Esophagus muscularis mucosa (tissue), 4 donors: ENCODE measurements around the gene RPS28. TPM values are rescaled to one million over a fixed set of nuclear protein-coding genes. Genes with fewer than 3 reads are reported as not detected.
A peak's percentile ranks its signal among the peaks of the same experiment; 100 is the strongest.

Experiments used
- DNase-seq: peaks from one replicate; pipeline ENCODE4 v3.0.0-alpha.2; 2017; ENCODE audit errors: extremely low spot score
- H3K27ac ChIP-seq, 4 donors: fragments of 200-600 bp; sonication (generic); replicated peaks in 1 of 4; 1 replicate in 3 of 4; 2 replicates in 1 of 4; pipeline ENCODE4 v1.5.1; 2016 to 2019; ENCODE audit warnings: mild to moderate bottlenecking in 1 of 4
- H3K27me3 ChIP-seq, 4 donors: fragments of 200-600 bp; sonication (generic); one replicate each; pipeline versions ENCODE4 v1.5.1 to v1.6.0; 2016 to 2019
- H3K36me3 ChIP-seq, 4 donors: fragments of 200-600 bp; sonication (generic); one replicate each; pipeline ENCODE4 v1.5.1; 2016 to 2019
- H3K4me1 ChIP-seq, 4 donors: fragments of 200-600 bp; sonication (generic); one replicate each; pipeline ENCODE4 v1.5.1; 2016 to 2019
- H3K4me3 ChIP-seq, 4 donors: fragments of 200-600 bp; sonication (generic); 1 replicate in 2 of 4; 2 replicates in 2 of 4; pipeline ENCODE4 v1.5.1; 2016 to 2019; ENCODE audit warnings: mild to moderate bottlenecking in 4 of 4, moderate library complexity in 1 of 4
- H3K9me3 ChIP-seq, 4 donors: fragments of 200-600 bp; sonication (generic); 1 replicate in 3 of 4; 2 replicates in 1 of 4; pipeline ENCODE4 v1.5.1; 2016 to 2019
- EP300 ChIP-seq: sonication (generic); formaldehyde crosslinking; IDR thresholded peaks from one replicate; pipeline ENCODE4 v1.6.1; 2017; ENCODE audit warnings: antibody characterized with exemption
- POLR2A ChIP-seq: fragments of 450-650 bp; IDR thresholded peaks from one replicate; pipeline ENCODE4 v1.6.1; 2017; ENCODE audit warnings: antibody characterized with exemption, moderate library complexity, mild to moderate bottlenecking, low read depth
- POLR2AphosphoS5 ChIP-seq, 2 donors: sonication (generic); formaldehyde crosslinking; IDR thresholded peaks; one replicate each; pipeline ENCODE4 v1.6.1; 2017; ENCODE audit warnings: antibody characterized with exemption in 2 of 2
- whole genome bisulfite sequencing: methylation state at CpG from one replicate; pipeline ENCODE4 v1.1.5; 2018; 5-methylcytosine and 5-hydroxymethylcytosine counted together
- intact Hi-C: fragments of 100-400 bp; cut with DNase I; formaldehyde crosslinking; loops from one replicate; pipeline ENCODE4 v1.15.1; 2023
- total RNA-seq, 4 donors: library from RNA; depleted of rRNA; stranded (reverse); fragments of >200 nt; gene quantifications; one replicate each; pipeline versions ENCODE4 v1.1.0 to v1.2.1, GENCODE V29; 2016
- TF ChIP-seq, protein P1 (sequence below), 3 experiments: fragments of 200-600 bp in 2 of 3; fragments of 450-650 bp in 1 of 3; sonication (generic) in 2 of 3; IDR thresholded peaks; one replicate each; pipeline ENCODE4 v1.5.1; 2017 to 2019; ENCODE audit warnings: antibody characterized with exemption in 3 of 3, mild to moderate bottlenecking in 2 of 3, moderate library complexity in 1 of 3

RPS28 gene
- total RNA-seq, 4 donors from 2014 or later = 256 to 473 (median 358) TPM

DNA sequence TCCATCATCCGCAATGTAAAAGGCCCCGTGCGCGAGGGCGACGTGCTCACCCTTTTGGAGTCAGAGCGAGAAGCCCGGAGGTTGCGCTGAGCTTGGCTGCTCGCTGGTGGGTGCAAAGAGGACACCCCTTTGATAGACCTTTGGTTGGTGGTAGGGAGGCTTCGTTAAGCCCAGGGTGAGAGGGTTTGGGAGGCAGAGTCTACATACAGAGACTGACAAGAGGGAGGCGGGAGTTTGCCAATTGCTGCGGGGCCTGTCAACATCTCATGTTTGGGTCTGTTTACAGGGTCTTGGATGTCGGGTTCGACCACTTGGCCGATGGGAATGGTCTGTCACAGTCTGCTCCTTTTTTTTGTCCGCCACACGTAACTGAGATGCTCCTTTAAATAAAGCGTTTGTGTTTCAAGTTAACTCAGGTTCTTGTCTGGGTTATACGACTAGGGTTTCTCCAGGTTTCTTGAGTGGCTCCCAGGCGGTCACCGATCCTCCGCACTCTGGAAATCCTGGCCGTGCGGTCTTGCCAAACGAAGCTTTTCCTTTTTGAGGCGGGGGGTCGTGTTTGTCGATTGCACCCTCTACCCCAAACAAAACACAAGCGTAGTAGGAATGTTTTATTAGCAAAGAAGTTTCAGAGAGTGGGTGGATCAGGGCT is 816 bp downstream of the RPS28 start:
- intact Hi-C loops = no loop called here
- TF ChIP-seq POLR2AphosphoS5 (IDR thresholded peaks at IDR 0.05) (peak in 1 of 2 donors; percentile 4), POLR2A (no peak), EP300 (no peak)
- TF ChIP-seq, protein P1, sequence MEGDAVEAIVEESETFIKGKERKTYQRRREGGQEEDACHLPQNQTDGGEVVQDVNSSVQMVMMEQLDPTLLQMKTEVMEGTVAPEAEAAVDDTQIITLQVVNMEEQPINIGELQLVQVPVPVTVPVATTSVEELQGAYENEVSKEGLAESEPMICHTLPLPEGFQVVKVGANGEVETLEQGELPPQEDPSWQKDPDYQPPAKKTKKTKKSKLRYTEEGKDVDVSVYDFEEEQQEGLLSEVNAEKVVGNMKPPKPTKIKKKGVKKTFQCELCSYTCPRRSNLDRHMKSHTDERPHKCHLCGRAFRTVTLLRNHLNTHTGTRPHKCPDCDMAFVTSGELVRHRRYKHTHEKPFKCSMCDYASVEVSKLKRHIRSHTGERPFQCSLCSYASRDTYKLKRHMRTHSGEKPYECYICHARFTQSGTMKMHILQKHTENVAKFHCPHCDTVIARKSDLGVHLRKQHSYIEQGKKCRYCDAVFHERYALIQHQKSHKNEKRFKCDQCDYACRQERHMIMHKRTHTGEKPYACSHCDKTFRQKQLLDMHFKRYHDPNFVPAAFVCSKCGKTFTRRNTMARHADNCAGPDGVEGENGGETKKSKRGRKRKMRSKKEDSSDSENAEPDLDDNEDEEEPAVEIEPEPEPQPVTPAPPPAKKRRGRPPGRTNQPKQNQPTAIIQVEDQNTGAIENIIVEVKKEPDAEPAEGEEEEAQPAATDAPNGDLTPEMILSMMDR (IDR thresholded peaks at IDR 0.05) = no peak
- H3K4me1 ChIP-seq = peaks cover 39 to 49% (median 46%) of the 10 kb centered on the region in 4 donors
- 33% methylated on average over 20 of the region's 30 CpGs for WGBS
- no peaks in the 10 kb centered on the region for H3K9me3 ChIP-seq
- H3K27me3 ChIP-seq = no peaks in the 10 kb centered on the region
- peaks cover 0 to 38% (median 29%) of the 10 kb centered on the region in 4 donors for H3K36me3 ChIP-seq
- peak overlapping the region; percentile 86 to 98 (median 92) for H3K4me3 ChIP-seq
- H3K27ac ChIP-seq = peak overlapping the region; percentile 92 to 96 (median 95)
- DNase-seq = no peak

DNA sequence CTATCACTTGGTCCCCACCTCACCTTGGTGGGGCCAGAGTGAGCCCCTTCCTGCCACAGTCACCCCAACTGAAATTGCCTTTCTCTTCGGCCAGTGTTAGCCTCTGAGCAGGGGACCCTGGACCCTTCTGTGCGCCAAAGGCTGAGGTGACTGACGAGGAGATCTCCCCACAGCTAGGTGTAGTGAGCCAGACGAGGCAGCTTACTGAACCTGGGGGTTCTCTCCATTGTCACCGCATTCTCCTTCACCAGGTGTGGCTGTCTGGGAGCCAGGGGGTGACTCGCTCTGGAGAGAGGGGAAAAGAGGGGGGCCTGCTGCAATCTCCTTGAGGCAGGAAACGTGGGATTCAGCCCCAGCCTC is 1.3 kb downstream of the RPS28 start:
- no peak for TF ChIP-seq POLR2A
- TF ChIP-seq POLR2AphosphoS5 (IDR thresholded peaks at IDR 0.05) = no peak
- TF ChIP-seq EP300 = no peak
- TF ChIP-seq, protein P1 (IDR thresholded peaks at IDR 0.05) = no peak
- H3K27me3 ChIP-seq = no peaks in the 10 kb centered on the region
- no peak for DNase-seq
- H3K9me3 ChIP-seq = no peaks in the 10 kb centered on the region
- H3K4me1 ChIP-seq = peaks cover 38 to 47% (median 46%) of the 10 kb centered on the region in 4 donors
- peak overlapping the region; percentile 44 to 96 (median 94) for H3K27ac ChIP-seq
- intact Hi-C loops = no loop called here
- peak overlapping the region; percentile 86 to 98 (median 92) for H3K4me3 ChIP-seq
- WGBS = 55% methylated on average over 5 of the region's 7 CpGs
- H3K36me3 ChIP-seq = peaks cover 0 to 37% (median 28%) of the 10 kb centered on the region in 4 donors

DNA sequence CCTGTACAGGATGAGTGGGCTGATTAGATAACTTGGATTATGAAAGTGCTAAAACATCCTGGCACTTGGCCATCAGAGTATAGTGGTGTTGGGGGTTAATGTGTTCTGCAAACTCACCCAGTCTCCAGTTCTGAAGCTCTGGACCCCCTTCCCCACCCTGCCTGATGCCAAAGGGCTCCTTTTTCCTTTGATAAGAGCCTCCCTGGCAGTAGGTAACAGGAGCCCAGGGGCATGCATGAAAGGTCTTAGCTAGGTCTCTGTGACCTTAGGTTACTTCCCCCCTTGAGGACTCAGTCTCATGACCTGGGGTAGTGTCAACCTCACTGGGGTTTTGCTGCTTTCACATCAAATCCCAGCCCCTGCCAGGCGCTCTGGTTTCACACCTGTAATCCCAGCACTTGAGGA is 2.5 kb downstream of the RPS28 start:
- H3K27me3 ChIP-seq = no peaks in the 10 kb centered on the region
- 100% methylated on average over 1 of the region's 1 CpG for WGBS
- H3K4me1 ChIP-seq = peaks cover 38 to 47% (median 46%) of the 10 kb centered on the region in 4 donors
- intact Hi-C loops = no loop called here
- H3K4me3 ChIP-seq = no peak overlapping the region
- peak overlapping the region in 1 of 4 donors; percentile 5 for H3K27ac ChIP-seq
- no peak for DNase-seq
- peaks cover 0 to 32% (median 26%) of the 10 kb centered on the region in 4 donors for H3K36me3 ChIP-seq
- TF ChIP-seq, protein P1 (IDR thresholded peaks at IDR 0.05) = no peak
- TF ChIP-seq POLR2A = no peak
- TF ChIP-seq EP300 = no peak
- no peak for TF ChIP-seq POLR2AphosphoS5 (IDR thresholded peaks at IDR 0.05)
- no peaks in the 10 kb centered on the region for H3K9me3 ChIP-seq

- Histone ChIP-seq H3K27me3 (no peaks in the 10 kb centered on the region), H3K36me3 (peaks cover 0 to 36% (median 27%) of the 10 kb centered on the region in 4 donors), H3K4me3 (no peak overlapping the region), H3K27ac (peak overlapping the region in 1 of 4 donors; percentile 5), H3K4me1 (peaks cover 38 to 47% (median 45%) of the 10 kb centered on the region in 4 donors), H3K9me3 (no peaks in the 10 kb centered on the region)
- peak in 1 of 2 donors; percentile 46 for TF ChIP-seq POLR2AphosphoS5 (IDR thresholded peaks at IDR 0.05)
- TF ChIP-seq, protein P1 (IDR thresholded peaks at IDR 0.05) = no peak
- WGBS = 88% methylated on average over 3 of the region's 17 CpGs
- DNase-seq = no peak
- intact Hi-C loops = no loop called here
These were observed 3.1 kb downstream of the RPS28 start for GRCh38 chr19:8324186-8325050.
